ENCODE data around the gene SMOC1.

Gene SMOC1

GRCh38 chr14:69980457-69981425 is 101.5 kb downstream of the SMOC1 start:
- no peak for DNase-seq (ENCODE audit: low read depth in 3 of 3)

- no peak for DNase-seq (ENCODE audit: low read depth in 3 of 3)
Measured at GRCh38 chr14:69982220-69982839, 103.1 kb downstream of the SMOC1 start.

GRCh38 chr14:69982886-69983285 is 103.7 kb downstream of the SMOC1 start:
- DNase-seq (ENCODE audit: low read depth in 3 of 3) = no peak

DNA sequence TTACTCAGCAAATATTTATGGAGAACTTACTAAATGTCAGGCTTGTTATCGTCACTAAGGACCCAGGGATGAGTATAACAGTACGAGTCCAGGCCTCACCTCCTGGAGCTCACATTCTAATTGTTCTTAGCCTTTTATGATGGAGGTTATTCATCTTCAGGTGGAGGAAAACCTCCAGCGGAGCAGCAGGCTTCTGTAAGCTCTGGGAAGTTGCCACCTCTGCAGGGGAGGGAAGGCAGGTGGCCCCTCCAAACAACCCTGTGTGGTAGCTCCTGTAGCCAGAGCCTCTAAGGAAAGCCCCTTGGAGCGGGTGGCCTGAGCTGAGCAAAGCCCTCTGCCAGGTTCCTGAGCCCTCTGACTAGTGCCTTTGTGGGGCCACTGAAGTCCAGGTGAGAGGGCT is 104.1 kb downstream of the SMOC1 start:
- no peak for DNase-seq (ENCODE audit: low read depth in 3 of 3)

- DNase-seq (ENCODE audit: low read depth in 3 of 3) = no peak
Measured at GRCh38 chr14:69985463-69985862, 106.2 kb downstream of the SMOC1 start.

DNA sequence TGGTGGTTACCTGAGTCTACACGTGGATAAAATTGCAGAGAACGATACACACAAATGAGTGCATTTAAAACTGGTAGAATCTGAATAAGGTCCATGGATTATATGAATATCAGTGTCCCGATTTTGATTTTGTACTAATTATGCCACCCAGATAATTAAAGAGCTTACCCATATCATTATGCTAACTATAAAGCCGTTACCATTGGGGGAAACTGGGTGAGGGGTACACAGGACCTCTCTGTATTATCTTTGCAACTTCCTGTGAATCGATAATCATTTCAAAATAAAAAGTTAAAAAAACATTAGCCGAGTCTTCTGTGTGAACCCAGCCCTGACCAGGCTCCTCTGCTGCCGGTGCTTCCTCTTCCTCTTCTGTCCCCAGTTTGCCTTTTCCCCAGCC is 107.1 kb downstream of the SMOC1 start:
- DNase-seq (ENCODE audit: low read depth in 3 of 3) = no peak

DNA sequence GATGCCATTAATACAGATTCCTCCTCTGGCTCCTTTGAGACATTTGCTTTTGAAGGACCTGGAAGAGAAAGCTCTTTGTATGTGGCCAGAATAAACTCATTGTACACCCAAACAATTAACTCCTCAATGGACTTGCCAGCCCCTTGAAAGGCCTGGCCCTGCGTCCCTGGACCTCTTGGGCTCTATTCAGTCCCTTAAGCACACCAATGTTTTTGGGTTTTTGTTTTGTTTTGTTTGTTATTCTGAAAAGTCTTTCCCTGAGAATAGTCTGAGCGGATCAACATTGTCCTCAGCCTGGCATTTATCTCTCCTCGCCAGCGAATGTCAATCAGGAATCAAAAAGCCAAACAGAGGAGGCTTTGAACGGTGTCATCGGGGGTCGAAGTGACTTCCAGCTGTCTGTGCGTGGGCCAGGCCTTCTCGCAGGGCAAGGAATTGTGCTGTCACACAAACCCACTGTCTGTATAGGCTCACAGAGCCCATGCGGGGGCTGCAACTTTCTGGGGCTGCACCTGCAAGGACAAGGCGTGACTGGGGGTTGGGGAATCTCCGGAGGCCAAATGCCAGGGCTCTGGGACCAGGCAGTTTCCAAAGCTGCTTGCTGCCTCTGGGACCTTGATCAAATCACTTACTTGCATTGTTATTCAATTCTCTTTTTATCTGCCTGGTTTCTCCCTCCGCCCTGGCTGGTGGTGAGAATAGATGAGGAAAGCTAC is 108.3 kb downstream of the SMOC1 start:
- DNase-seq (ENCODE audit: low read depth in 3 of 3) = no peak

DNA sequence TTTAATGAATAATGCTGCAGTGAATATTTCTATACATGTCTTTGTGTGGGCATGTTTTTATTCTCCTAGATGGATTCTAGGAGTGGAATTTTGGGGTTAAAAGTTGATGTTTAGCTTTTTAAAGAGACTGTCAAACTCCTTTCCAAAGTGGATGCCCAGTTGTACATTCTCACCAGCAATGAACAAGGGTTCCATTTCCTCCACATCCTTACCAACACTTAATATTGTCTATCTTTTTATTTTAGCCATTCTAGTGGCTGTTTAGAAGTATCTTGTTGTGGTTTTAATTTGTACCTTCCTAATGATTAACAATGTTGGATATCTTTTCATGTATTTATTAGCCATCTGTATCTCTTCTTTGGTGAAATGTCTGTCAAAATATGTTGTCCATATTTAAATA is 109.8 kb downstream of the SMOC1 start:
- DNase-seq (ENCODE audit: low read depth in 3 of 3) = no peak

GRCh38 chr14:69989622-69990021 is 110.4 kb downstream of the SMOC1 start:
- DNase-seq (ENCODE audit: low read depth in 3 of 3) = no peak

DNA sequence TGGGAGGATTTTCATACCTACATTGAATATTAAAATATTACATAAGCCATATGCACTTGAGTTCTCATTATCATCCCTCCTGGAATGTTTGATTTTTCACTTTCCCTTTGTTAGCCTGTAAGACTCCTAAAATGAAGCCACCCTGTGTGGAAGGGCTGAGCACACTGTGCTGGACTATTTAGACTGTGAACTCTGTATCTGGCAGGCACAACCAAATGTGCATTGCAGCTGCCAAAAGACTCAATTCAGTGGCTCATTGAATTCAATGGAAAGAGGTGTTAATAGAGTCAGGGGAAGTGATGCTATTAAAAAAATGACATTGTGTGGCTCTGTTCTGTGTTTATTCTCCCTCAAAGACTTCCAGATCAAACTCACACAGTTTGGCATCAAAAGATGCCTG is 111.1 kb downstream of the SMOC1 start:
- DNase-seq (ENCODE audit: low read depth in 3 of 3) = no peak

- DNase-seq (ENCODE audit: low read depth in 3 of 3) = no peak
Measured at GRCh38 chr14:69991422-69991821, 112.2 kb downstream of the SMOC1 start.

DNA sequence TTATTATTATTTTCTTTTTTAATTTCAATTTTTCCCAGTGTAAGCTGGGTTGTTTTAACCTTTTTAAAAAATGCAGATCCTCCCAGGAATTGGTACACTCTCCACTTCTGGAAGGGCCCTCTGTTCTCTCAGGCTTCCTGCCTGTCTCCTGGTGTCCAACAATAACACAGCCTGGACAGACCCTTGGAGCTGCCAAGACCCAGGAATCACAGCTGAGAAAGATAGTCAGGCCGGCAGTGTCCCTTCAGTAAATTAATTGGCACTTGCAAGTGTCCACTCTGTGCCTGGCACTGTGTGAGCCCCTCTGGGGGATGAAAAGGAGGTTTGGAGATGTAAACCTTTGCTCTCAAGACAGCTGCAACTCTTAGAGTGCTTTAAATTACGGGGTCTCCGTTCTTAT is 113.3 kb downstream of the SMOC1 start:
- no peak for DNase-seq (ENCODE audit: low read depth in 3 of 3)

DNA sequence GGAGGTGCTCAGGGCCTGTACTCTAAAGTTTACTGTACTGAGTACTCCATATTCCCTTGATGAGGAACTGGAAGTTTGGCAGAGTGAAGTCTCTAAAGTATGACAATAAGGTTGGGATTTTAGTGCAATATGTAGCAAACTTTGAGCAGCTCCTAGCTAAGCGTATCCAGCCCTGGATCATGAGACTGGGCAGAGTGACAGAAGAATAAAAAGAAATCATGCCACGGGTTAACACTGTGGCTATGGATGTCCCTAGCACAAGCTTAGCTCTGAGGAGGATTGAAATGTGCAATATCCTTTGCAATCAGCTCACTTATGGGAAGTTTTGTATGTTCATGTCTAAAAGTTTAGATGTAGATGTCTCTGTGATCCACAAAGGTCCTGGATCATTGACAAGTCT is 114.1 kb downstream of the SMOC1 start:
- no peak for DNase-seq (ENCODE audit: low read depth in 3 of 3)

DNA sequence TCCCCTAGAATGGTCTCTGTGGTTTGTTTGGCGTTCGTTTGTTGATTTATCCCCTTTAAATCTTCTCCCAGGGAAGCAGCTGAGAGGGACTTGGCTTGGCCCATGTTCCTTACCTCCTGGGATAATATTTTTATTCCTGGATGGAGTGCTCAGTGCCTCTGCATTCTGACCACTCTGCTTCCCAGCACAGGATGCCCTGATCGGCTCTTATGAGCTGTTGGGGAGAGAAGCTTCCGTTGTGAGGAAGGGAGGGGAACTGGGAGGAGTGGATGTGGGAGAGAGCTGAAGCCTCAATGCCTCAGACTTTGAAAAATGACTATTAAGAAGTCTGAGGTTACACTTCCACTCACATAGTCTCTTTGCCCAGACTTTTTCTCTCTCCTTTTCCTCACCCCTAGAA is 114.8 kb downstream of the SMOC1 start:
- DNase-seq (ENCODE audit: low read depth in 3 of 3) = no peak

GRCh38 chr14:69996216-69996615 is 117.0 kb downstream of the SMOC1 start:
- DNase-seq (ENCODE audit: low read depth in 3 of 3) = no peak

DNA sequence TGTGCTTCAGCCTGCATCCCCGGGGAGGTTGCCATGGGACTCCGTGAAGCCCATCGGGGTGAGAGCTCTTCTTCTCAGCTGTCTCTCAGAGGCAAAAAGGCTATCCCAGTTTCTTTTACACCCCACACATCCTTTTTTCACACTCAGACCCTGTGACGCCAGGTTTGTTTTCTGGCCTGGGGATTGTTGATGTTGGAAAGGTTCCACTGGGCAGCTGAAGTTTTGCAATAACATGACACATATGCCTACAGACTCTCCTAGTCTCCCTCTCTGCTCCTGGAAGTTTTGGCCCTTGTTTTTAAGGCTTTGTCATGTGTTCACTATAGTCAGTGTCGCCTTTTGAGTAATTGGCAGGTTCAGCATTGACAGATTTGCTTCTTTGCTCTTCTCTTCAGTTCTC is 118.6 kb downstream of the SMOC1 start:
- DNase-seq (ENCODE audit: low read depth in 3 of 3) = no peak

- DNase-seq (ENCODE audit: low read depth in 3 of 3) = no peak
Measured at GRCh38 chr14:69999261-69999674, 120.1 kb downstream of the SMOC1 start.

GRCh38 chr14:70000601-70001000 is 121.4 kb downstream of the SMOC1 start:
- DNase-seq (ENCODE audit: low read depth in 3 of 3) = no peak

GRCh38 chr14:70002589-70003346 is 123.6 kb downstream of the SMOC1 start:
- DNase-seq (ENCODE audit: low read depth in 3 of 3) = no peak

- no peak for DNase-seq (ENCODE audit: low read depth in 3 of 3)
Measured at GRCh38 chr14:70004791-70005190, 125.6 kb downstream of the SMOC1 start.

DNA sequence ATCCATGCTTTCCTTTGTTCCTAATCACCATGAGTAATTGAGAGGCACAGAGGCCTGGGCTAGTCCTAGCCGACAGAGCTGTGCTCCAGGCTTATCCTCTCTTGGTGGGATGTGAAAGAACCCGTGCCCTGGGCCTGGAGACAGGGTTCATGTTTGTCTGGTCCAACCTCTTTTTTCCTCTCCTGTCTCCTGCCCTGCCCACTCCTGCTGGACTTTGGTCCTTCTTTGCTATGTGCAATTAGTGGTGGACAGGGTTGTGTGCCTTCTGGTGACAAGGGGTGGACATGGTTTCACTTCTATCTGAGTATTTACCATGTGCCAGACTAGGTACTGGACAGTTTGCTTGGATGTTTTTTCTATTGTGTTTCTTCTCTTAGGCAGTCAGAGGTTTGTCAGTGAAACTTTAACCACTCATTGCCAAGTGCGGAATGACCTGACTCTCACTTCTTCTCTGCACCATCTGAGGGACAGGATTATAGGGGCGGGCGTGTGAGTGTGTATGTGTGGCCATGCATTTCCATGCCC is 126.1 kb downstream of the SMOC1 start:
- DNase-seq (ENCODE audit: low read depth in 3 of 3) = no peak

- no peak for DNase-seq (ENCODE audit: low read depth in 3 of 3)
Measured at GRCh38 chr14:70006699-70007098, 127.5 kb downstream of the SMOC1 start.
